GM18907 (cell line): Measurements from ENCODE around the gene EPHB1.
A peak's percentile ranks its signal among the peaks of the same experiment; 100 is the strongest.

ENCODE experiments used
- ATAC-seq: cut with Tn5 transposase; IDR thresholded peaks from one replicate; pipeline ENCODE4 v1.9.1; 2021; ENCODE audit warnings: mild to moderate bottlenecking, moderate library complexity; ENCODE audit not compliant: unreplicated experiment

Gene EPHB1

DNA sequence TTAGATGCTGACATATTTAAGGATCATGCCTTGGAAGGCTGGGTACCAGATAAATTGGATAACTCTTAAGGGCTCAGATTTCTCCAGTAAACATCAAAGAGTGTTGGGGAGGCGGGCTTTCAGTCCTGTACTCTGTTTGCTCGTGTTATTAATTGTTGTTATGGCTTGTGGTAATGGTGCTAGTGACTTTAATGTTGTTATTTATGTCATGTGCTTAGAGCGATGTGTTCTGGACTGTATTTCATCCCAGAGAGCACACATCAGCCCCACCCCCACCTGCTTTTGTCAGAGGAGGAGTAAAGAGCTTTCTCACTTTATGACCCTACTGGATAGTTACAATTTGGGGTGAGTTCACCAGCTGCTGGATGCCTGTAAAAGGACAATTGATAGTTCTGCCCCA lies 386.3 kb downstream of the EPHB1 start:
- ATAC-seq: no peak

DNA sequence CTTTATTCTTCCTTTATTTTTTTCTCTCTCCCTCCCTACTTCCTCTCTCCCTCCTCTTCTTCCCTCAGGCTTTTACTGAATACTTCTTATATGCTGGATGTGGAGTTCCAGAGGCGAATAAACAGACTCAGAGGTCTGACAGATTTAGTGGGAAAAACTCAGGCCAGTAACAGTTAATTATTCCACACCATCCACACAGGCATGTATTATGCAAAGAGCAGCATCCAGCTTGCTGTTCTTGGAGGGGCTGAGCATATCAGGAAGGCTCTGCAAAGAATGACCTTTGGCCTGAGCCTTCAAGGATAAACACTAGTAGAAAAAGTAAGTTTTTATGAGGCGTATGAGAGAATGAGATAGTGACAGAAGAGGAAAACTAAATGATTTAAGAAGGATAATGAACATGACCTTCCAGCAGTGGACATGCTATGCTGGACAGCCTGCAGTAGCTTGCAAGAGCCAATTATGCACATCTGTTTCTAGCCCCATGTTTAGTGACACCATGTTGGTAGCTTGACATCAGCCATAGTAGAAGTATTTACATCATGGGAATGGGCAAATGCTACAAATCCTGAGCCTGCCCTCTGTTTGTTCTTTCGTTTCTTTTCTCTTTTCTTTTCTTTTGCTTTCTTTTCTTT lies 387.4 kb downstream of the EPHB1 start:
- ATAC-seq: no peak

DNA sequence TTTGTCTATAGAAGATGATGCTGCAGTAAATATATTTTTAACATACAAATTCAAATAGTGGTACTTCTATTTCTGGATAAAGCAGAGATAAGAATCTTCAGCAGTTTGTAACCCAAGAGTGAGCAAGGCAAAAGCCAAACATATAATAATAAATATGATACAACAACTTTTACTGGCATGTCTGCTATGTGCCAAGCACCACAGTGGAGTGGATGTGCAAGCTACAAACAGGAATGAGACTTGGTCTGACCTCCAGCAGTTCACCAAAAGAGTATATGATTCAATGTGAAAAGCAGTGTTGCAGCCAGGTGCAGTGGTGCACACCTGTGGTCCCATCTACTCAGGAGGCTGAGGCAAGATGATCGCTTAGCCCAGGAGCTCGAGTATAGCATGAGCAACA lies 395.6 kb downstream of the EPHB1 start:
- no peak for ATAC-seq

DNA sequence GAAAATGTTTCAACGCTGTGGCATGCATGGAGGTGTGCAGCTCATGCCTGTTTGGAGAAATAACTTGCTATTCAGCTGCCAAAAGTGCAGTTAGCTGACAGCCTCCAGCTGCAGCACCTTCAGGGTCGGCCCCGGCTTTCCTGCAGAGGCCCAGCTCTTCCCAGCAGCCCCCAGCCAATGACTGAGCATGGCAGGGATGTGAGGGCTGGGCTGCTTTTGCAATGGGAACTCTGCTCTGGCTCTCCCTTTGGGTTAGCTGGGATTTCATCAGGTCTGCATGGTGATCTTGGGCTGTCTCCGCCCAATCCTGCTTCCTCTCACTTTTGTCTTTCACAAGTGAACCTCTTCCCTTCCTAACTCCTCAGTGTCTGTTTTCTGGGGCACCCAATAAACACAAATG lies 396.6 kb downstream of the EPHB1 start:
- no peak for ATAC-seq

DNA sequence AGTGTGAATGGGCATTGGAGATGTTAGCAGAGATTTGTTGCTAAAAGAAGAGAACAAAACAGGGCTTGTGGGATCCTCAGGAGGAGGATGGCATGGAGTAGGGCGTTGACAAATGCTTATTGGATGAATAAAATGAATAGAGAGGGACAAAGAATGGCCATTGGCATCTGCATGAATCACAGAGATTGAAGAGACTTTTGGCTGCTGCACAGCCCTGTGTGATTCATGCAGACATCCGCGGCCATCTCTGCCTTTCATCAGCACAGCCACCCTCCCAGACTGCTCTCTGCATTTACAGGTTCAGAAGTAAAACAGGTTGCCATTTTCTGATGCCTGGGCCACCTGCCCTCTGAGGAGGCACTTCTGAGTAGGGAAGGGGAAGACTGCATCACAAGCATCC lies 397.9 kb downstream of the EPHB1 start:
- ATAC-seq: no peak

DNA sequence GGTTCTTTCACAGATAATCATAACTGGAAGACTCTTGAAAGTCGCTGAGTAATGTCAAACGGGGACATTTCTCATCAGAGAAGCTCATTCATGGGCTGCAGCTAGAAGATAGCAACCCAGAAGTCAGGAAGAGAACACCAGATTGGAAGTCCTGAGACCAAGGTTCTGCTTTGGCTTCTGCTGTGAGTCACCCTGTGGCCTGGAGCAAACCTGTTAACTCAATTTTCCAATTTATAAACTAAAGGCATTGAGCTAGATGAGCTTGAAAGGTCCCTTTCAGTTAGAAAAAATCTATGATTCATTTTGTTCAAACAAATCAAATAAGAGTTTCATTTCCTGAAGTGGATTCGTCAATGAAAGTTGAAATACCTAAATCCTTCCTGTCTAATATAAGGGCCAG lies 402.2 kb downstream of the EPHB1 start:
- ATAC-seq: peak; percentile 70

DNA sequence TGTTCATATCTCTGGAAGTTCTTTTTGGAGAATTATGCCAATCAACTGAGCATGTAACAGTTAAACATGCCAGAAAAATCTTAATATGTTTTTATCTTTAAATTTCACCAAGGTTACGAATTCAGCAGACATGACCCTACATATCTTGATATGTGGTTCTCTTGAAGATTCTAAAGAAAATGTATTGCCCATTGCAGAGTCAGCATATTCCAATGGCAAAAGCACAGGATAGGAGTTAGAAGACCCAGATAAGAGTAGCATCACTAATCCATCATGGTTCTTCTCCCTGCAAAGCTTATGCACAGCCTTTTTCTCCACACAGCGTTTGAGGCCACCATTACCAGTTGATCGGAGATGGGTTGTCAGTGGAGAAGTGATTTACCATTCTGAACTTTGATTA lies 402.8 kb downstream of the EPHB1 start:
- ATAC-seq: no peak

DNA sequence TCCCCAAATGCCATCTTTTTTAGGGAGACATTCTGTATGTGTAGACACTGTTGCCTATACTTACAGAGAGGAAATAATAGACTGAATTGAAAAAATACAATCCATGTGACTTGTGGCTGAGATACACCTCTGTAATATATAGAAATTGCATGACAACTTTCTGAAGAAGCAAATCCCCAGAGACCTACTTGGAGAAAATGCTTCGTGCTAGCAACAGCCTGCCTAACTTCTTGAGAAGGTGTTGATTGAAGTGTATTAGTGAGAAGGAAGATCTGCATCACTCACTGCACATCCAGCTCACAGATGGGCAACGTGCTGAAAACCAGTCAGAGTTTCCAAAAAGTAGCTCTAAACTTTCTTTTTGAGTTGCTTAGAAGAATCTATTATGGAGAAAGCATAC lies 404.1 kb downstream of the EPHB1 start:
- ATAC-seq: no peak

DNA sequence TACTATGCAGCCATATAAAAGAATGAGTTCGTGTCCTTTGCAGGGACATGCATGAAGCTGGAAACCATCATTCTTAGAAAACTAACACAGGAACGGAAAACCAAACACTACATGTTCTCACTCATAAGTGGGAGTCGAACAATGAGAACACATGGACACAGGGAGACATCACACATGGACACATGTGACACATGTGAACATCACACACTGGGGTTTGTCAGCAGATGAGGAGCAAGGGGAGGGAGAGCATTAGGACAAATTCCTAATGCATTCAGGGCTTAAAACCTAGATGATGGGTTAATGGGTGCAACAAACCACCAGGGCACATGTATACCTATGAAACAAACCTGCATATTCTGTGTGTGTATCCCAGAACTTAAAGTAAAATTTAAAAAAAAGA lies 408.0 kb downstream of the EPHB1 start:
- ATAC-seq: no peak

DNA sequence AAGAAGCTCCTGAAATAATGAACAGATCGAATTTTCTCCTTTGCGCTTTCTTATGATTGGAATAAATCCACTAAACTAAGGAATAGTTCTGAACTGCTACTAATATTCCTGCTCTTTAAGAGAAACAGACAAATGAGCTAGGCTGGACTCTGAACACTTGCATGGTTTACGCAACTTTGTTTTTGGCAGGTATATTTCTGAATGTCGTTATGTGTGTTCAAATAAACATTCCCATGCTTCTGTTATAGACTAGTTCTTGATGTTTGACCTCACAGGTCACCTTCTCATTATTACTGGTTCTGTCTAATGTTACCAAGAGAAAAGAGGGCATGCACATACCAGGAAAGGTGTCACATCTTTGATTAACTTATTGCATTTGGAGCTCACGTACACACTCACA lies 418.2 kb downstream of the EPHB1 start:
- ATAC-seq: no peak

DNA sequence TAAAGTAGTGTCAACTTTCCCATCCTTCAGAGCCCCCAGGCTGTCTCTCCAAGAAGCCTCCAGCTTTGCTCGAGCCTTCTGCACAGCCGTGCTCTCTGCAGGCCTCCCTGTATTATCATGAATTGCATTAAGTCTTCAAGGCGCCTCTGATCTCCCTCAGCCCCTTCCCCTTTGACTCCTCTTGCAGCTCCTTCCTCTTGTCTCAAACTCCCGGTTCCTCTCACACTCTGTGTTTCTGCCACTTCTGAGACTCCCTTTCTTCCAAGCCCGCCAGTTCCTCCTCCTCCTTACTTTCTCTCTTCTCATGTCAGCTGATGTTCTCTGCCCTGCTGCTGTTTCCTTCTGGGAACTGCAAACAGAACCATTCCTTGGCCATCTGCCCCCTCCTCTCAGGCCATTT lies 418.8 kb downstream of the EPHB1 start:
- ATAC-seq: no peak

DNA sequence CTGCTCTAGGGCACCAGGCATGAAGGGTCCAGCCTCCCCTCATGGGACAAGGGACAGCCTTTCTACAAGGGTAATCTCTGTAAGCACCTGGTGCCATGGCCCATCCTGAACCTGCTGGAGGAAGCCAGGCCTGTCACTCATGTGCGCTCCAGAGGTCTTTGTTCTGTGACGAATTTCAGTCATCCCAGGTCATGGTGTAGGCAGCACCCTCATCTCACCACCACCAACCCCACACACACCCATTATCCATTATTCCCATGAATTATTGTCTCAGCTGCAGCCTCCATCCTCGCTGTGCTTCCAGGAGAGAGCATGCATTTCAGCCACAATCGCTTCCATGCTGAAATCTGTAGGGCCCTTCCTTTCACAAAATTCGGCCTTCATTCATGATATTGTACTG lies 419.3 kb downstream of the EPHB1 start:
- ATAC-seq: no peak

DNA sequence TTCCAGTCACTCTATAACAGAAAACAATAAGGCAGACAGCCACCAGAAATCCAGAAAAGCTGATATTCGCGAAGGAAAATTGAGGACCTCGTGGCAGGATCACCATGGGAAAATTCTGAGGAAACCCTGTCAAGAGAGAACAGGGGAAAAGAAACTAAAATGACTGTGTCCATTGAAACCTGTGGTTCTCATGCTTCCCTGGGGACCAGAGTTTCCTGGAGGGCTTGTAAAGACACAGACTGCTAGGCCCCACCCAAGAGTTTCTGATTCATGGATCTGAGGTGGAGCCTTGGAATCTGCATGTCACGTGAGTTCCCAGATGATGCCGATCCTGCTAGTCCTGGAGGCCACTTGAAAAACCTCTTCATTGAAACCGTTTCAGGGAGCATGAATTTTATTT lies 420.5 kb downstream of the EPHB1 start:
- no peak for ATAC-seq

DNA sequence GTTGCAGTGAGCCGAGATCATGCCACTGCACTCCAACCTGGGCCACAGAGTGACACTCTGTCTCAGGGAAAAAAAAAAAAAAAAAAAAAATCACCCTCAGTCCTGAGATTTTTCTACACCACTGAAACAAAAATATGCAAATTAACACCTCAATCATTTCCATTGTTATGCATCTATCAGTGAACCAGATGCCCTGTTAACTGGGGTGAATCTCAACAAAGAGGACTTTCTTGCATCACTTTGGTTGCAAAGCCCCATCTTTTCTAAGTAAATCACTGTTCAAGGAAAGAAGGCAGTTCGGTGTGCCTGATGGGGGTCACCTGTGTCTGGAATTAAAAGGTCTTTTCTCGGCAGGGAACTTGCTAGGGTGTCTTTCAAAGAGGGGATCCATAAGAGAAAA lies 421.6 kb downstream of the EPHB1 start:
- ATAC-seq: no peak

DNA sequence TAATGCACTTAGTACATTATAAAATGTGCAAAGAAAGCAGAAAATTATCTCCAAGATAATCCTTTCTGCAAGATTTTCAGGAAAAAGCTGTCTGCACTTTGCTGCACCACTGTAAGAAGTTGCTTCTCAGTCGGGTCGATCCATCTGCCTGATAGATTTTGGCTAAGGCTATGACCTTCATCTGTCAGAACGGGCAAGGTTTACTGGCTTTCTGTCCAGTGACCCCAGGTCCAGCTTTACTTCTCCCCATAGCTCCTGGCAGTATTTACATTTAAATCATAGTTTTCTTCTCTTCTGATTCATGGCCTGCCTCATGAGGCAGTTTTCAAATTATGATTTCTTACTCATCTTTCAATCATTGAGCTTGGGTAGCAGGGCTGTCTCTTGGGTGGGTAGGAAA lies 422.7 kb downstream of the EPHB1 start:
- no peak for ATAC-seq

DNA sequence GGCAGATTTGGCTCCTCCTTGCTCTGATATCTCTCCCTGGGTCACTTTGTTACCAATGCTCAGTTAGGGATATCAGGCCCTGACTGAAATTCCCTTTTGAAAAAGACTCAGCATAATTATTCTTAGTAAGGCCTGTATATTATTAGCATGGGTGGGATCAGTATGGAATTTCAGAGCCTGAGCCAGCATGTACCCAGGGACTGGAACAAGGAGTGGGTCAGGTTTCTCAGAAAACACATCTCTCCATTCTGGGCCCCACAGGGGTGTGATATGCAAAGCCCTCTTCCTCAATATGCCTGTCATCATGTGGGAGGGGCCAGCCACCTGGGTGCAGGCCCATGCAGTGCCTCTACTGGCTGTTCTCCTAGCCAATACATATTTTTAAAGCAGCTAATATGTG lies 423.2 kb downstream of the EPHB1 start:
- no peak for ATAC-seq

DNA sequence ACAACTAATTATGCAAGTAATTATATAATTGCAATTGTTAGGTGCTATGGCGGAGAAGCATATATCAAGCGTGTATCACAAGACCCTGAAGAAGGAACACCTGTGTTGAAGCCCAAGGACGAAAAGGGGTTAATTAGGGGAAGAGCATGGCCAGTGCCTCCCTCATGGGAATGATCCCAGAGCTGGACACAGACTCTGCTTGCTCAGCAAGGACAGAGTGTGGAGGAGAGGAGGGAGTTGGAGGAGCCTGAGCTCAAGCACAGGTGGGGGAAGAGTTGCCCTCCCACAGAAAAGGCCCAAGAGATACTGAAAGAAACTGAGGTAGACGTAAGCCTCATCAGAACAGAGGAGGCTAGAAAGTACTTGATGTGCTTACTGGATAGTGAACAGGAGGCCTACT lies 423.7 kb downstream of the EPHB1 start:
- ATAC-seq: no peak

DNA sequence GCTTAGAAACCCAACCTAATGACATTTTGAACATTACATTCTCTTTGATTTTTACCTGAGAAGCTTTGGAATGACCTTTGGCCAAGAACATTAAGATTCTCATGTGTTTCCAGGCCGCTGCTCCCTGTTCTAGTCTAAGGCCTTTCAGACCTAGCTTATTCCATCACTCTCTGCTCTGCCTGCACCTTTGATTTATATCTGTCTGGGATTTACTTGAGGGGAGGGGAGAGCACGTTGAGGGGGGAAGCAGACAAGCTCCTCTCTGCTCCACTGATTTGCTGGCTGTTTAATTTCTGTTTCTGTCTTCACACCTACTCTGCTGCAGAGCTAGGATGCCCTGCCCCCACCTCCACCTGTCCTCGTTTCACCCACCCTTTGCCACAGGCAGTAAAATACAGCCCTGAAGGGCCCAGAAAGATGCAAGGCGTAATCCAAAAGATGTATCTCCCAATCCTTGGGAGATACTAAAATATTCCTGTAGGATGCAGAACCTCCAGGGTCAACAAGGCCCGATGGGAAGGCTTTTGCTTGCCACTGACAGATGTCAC lies 429.8 kb downstream of the EPHB1 start:
- ATAC-seq: no peak

DNA sequence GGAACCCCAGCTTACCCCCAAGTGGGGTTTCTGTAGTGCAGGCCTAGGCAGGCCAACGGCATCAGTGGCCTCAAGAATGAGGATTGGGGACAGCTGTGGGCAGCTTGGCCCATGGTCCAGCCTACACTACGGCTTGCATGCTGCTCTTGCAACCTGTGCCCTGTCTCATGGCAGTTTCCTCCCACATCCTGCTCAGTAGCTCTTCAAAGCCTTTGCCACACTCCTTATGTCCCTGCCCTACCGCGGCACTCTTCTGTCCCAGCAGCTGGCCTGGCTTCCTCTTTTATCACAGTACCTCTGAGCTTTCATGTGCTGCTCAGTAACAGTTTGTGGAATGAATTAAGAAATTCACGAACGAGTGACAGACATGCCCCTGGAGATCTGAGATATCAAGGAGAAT lies 431.0 kb downstream of the EPHB1 start:
- ATAC-seq: peak; percentile 84

DNA sequence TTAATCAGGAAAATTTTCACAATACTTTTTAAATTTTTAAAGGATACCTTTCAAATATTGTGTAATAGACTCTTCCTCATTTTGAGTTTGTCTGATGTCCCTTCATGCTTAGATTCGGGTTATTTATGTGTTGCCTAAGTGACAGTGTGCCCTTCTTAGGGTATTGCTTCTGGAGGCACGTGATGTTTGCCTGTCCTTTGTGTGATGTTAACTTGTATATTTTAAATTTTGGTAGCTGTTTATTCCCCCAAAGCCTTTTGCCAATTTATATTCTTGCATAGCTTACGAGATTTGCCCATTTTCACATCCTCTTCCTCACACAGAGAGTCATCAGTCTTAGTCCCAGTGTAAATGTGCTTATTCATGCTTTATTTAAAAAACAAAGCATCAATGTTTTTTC lies 433.1 kb downstream of the EPHB1 start:
- no peak for ATAC-seq

DNA sequence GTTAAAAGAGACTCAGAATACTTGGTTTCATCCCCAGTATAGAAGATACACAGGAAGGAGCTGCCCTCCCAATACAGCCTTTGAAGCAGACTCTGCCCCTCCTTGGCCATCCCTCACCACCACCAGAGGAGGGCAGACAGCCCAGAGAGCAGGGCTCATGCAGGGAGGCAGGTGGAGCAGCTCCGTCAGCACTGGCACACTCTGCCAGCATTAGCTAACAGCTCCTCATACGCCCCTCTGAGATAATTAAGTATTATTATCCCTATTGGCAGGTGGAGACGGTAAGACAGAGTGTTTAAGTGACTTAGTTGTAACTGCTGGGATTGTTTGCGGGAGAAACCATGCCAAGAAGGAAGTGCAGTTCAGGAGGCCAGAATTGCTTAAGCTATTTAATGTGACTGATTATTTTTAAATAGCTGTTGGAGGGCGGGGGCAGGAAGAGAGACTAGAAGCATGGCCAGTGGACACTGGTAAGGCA lies 434.0 kb downstream of the EPHB1 start:
- no peak for ATAC-seq

DNA sequence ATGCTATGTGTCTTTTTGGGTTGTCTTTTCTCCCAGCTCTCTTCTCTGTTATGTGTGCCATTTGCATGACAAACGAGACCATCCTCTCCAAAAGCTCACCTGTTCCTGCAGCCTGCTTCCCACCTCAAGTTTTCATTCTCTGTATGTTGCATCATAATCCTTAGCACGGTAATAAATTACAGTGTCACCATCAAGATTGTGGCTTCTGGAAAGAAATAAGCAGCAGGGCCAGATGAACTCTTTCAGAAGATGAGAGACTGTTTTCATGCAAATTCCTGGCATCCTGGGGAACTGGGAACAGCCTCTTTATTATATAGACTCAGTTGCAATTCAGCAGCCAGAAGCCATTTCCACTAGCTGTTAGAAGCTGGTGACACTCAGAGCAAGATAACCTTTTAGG lies 436.7 kb downstream of the EPHB1 start:
- ATAC-seq: no peak

DNA sequence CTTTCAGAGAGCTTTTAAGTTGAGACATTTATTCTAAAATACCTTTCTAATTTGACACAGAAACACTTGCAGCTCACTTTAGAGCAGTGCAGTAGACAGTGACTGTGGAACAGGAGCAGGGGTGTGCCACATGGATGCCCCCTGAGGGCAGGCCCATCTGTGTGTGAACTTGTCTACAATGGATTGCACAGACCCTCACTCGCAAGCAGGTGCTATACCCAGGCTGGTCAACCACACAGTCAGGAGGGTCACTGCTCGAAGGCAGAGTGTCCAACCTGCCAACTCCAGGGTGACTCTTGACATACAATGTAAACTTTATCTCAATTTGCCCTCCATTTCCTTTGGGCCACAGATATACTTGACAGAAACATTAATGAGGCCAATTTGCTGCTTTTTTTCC lies 437.2 kb downstream of the EPHB1 start:
- no peak for ATAC-seq
